ENCODE results near the gene KRAS.
A peak's percentile ranks its signal among the peaks of the same experiment; 100 is the strongest.

Gene KRAS

GRCh38 chr12:25256005-25256404 is 5.3 kb upstream of the KRAS start:
- DNase-seq (ENCODE audit: low spot score): no peak

GRCh38 chr12:25254271-25254880 is 3.6 kb upstream of the KRAS start:
- no peak for DNase-seq (ENCODE audit: low spot score)

DNA sequence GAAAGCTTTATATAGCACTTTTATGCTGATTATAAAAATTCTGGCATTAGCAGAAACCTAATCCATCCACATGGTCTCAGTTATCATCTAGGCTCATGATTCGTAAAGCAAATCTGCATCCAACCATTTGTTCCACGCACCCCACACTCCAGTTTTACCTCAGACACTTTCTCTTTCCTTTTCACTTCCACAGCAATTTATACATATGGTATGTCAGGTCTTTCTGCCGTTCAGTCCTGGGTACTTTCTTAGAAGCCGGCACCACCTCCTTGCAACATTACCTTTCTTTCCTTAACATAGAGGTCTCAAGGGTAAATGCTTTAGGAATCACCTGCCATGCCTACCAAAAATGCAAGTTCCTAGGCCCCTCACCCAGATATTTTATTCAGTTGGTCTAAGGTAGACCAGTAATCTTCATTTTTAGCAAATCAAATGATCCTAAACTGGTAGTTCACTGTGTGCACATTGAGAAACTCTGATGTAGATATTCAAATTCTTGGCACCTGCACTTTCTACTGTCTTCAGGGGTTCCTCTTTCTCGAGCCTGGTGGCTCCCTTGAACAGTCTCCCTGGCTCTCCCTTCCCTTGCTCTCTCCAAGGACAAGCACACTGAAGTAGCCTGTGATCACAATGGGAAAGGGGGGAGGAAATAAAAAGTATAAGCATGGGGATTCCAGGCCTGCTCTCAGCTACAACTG is 2.8 kb upstream of the KRAS start:
- DNase-seq (ENCODE audit: low spot score): peak; percentile 60

GRCh38 chr12:25252946-25253345 is 2.2 kb upstream of the KRAS start:
- DNase-seq (ENCODE audit: low spot score): no peak

GRCh38 chr12:25251769-25252168 is 1.0 kb upstream of the KRAS start:
- DNase-seq (ENCODE audit: low spot score): no peak

GRCh38 chr12:25249931-25250738 is 594 bp downstream of the KRAS start:
- peak; percentile 60 for DNase-seq (ENCODE audit: low spot score)

GRCh38 chr12:25248732-25249131 is 2.0 kb downstream of the KRAS start:
- DNase-seq (ENCODE audit: low spot score): no peak

GRCh38 chr12:25248137-25248536 is 2.6 kb downstream of the KRAS start:
- DNase-seq (ENCODE audit: low spot score): no peak

DNA sequence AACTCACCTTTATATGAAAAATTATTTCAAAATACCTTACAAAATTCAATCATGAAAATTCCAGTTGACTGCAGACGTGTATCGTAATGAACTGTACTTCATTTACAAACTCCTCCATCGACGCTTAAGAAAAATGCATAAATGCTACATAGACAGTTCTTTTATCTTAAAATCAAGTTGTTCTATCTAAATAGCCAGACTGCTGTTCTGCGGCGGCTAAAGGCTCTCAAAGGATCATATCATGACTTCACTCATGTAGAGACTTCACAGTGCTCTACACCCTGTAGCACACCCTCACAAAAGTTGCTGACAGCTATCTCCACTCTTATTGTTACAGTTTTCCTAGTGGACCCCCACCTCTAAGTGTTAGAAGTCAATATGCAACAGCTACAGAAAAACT is 5.2 kb downstream of the KRAS start:
- DNase-seq (ENCODE audit: low spot score): no peak

DNA sequence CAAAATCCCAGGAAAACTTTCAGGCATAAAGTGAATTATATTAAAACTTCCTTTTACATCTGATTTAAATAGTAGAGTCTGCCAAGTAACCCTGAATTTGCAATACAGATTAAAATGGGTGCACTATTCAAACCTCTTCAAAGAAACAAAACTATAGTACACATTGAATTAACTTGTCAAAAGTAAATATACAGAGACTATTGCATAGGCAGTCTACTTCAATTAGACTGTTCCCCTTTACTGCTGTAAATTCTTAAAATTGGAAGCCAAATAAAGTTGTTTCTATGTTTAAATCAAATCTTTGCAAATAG is 7.1 kb downstream of the KRAS start:
- DNase-seq (ENCODE audit: low spot score): no peak

DNA sequence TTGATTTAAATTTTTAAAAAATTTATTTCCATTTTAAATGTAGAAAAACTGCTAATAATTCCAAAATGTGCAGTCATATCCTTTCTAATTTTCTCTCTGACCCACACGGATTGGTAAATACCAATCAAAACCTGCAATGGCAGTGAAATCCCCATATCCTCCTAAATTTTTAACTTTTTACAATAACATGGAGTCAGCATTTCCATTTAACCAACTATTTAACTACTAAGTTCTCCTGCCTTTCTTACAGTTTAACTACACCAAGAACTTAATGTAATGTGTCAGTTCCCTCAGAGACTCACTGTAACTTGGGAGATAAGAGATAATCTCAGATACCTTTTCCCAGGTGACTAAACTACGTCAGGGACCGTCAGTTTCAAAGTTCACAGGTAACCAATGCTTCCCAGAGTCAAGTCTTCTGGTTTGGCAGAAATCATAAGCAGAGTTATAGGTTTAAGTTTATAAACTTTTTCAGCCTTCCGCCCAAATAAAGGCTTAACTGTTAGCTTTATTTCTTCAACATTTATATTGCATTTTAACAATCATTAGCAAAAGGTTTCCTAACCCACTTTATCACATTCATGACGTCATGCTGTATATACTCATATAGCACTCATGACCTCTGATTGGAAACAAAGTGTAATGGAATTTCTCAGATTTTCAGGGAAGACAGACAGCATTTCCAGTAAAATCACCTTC is 7.6 kb downstream of the KRAS start:
- no peak for DNase-seq (ENCODE audit: low spot score)

- DNase-seq (ENCODE audit: low spot score): peak; percentile 77
Observed at GRCh38 chr12:25241167-25242020, 9.3 kb downstream of the KRAS start.

GRCh38 chr12:25236626-25237025 is 14.1 kb downstream of the KRAS start:
- DNase-seq (ENCODE audit: low spot score): no peak

GRCh38 chr12:25236190-25236589 is 14.5 kb downstream of the KRAS start:
- DNase-seq (ENCODE audit: low spot score): no peak

DNA sequence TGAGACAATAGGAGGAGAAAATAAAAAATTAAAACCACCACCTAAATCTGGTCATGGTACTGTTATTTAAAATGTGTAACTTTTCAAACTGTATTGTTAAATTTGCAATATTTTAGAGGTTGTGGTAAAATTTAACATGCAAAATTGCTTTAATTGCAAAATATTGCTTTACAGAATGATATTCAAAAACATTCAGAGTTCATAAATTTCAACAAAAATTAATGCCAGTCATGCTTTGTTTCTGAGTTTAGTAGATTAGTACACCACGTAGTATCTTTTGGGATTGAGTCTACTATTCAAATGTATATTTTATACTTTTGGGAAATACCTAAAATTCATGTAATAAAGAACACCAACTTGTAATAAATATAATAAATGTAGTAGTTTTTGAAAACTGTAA is 37.4 kb downstream of the KRAS start:
- DNase-seq (ENCODE audit: low spot score): no peak

DNA sequence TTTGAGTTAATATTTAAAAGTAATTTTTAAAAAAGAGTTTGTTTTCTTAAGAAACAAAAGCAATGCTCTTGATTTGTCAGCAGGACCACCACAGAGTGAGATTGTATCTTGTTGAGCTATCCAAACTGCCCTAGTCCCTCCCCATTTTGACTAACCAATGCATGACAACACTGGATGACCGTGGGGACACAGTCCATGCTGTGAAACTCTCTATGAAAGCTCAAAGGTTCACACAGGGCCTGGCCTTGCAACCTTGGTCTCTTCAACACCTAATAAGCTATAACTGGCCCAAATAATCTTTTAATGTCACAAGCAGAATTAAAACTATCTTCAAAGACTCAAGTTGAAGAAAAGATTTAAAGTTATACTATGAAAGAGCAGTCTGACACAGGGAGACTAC is 42.2 kb downstream of the KRAS start:
- DNase-seq (ENCODE audit: low spot score): no peak

GRCh38 chr12:25207846-25208245 is 42.9 kb downstream of the KRAS start:
- no peak for DNase-seq (ENCODE audit: low spot score)

GRCh38 chr12:25207411-25207810 is 43.3 kb downstream of the KRAS start:
- no peak for DNase-seq (ENCODE audit: low spot score)

DNA sequence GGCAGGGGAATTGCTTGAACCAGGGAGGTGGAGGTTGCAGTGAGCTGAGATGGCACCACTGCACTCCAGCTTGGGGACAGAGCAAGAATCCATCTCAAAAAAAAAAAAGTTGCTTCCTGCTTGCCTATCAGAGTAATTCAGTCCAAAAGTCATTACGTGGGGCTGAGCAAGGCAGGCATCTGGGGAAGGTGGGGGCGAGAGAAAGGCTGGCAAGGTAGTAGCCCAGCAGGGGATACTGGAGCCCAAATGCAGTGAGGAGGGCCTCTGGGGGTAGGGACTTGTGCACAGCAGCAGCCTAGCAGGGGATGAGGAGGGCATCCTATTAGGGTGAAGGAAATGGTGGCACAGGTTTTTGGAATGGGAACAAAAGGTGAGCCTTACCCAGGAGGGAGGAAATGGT is 48.6 kb downstream of the KRAS start:
- no peak for DNase-seq (ENCODE audit: low spot score)

DNA sequence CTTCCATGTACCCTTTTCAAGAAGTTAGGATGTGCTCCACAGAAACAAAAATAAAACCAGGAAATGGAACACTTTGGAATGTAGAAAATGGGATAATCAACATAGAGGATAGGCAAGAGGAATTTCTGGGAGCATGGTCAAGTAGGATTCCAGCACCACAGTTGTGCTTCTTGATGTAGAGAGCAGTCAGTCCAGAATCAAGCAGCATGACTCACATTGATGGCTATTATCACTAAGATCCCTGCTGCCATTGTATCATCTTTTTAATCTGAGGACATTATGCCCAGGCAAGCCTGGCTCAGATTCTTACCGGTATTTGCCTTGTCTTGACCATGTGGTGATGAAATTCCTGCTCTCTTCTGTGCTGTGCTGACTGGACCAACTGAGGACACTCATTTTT is 50.0 kb downstream of the KRAS start:
- DNase-seq (ENCODE audit: low spot score): no peak

DNA sequence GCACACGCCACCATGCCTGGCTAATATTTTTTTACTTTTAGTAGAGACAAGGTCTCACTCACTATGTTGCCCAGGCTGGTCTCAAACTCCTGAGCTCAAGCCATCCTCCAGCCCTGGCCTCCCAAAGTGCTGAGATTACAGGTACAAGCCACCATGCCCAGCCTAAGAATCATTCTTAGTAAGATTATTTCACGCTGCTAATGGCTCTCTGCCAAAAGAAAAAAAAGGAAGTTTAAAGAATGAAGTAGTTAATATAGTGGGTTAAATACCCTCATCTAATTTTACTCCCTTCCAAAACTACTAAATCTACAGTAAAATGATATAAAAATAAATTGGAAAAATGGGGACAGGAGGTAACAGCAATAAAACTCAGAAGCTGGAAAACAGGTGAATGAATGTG is 53.1 kb downstream of the KRAS start:
- DNase-seq (ENCODE audit: low spot score): peak; percentile 46
